ENCODE data around the gene GIMD1.
"Not testable (repeated sequence)": the region's sequence is repeated elsewhere in the genome, so short reads cannot be mapped to it uniquely, and the experiment has no call there.

Gene GIMD1

GRCh38 chr4:106368678-106369077, at the start of gene GIMD1:
TSS of gene GIMD1 (minus strand) at chr4:106368778. CDS start at chr4:106367435, 1,343 bp downstream.
- DNase-seq: no peak

- no peak for DNase-seq
These were observed 45.8 kb upstream of the GIMD1 start for GRCh38 chr4:106414366-106414765.

- DNase-seq: no peak
These were observed 41.6 kb upstream of the GIMD1 start for GRCh38 chr4:106409901-106410889.

- DNase-seq: not testable (repeated sequence)
These were observed 39.4 kb upstream of the GIMD1 start for GRCh38 chr4:106408004-106408403.

- no peak for DNase-seq
These were observed 32.6 kb upstream of the GIMD1 start for GRCh38 chr4:106401157-106401556.

GRCh38 chr4:106398898-106399297, 30.3 kb upstream of the GIMD1 start:
- not testable (repeated sequence) for DNase-seq

- DNase-seq: no peak
These were observed 27.0 kb upstream of the GIMD1 start for GRCh38 chr4:106395582-106395981.

GRCh38 chr4:106385853-106386393, 17.3 kb upstream of the GIMD1 start:
- no peak for DNase-seq

- DNase-seq: no peak
These were observed 16.3 kb upstream of the GIMD1 start for GRCh38 chr4:106384878-106385277.

- DNase-seq: no peak
These were observed 11.6 kb upstream of the GIMD1 start for GRCh38 chr4:106380179-106380578.

GRCh38 chr4:106373026-106373425, 4.4 kb upstream of the GIMD1 start:
- no peak for DNase-seq

- DNase-seq: no peak
These were observed 2.6 kb upstream of the GIMD1 start for GRCh38 chr4:106371161-106371560.

- no peak for DNase-seq
These were observed 1.6 kb upstream of the GIMD1 start for GRCh38 chr4:106370214-106370613.

GRCh38 chr4:106369456-106370060, 980 bp upstream of the GIMD1 start:
- DNase-seq: no peak

GRCh38 chr4:106367072-106367471, 1.5 kb downstream of the GIMD1 start:
- no peak for DNase-seq

GRCh38 chr4:106366026-106366425, 2.6 kb downstream of the GIMD1 start:
- no peak for DNase-seq

- DNase-seq: no peak
These were observed 3.0 kb downstream of the GIMD1 start for GRCh38 chr4:106365613-106366012.

- DNase-seq: no peak
These were observed 4.3 kb downstream of the GIMD1 start for GRCh38 chr4:106364282-106364681.

- DNase-seq: no peak
These were observed 6.3 kb downstream of the GIMD1 start for GRCh38 chr4:106362086-106362825.

GRCh38 chr4:106358899-106359298, 9.7 kb downstream of the GIMD1 start:
- no peak for DNase-seq

GRCh38 chr4:106355193-106355592, 13.4 kb downstream of the GIMD1 start:
- no peak for DNase-seq

GRCh38 chr4:106353786-106354185, 14.8 kb downstream of the GIMD1 start:
- DNase-seq: no peak

- no peak for DNase-seq
These were observed 17.6 kb downstream of the GIMD1 start for GRCh38 chr4:106351016-106351415.
